HG03280 (cell line): ENCODE measurements around the gene GADL1.

Experiments used
- ATAC-seq: cut with Tn5 transposase; IDR thresholded peaks from one replicate; pipeline ENCODE4 v1.9.1; 2021; ENCODE audit warnings: mild to moderate bottlenecking, moderate library complexity; ENCODE audit not compliant: unreplicated experiment

Gene GADL1

DNA sequence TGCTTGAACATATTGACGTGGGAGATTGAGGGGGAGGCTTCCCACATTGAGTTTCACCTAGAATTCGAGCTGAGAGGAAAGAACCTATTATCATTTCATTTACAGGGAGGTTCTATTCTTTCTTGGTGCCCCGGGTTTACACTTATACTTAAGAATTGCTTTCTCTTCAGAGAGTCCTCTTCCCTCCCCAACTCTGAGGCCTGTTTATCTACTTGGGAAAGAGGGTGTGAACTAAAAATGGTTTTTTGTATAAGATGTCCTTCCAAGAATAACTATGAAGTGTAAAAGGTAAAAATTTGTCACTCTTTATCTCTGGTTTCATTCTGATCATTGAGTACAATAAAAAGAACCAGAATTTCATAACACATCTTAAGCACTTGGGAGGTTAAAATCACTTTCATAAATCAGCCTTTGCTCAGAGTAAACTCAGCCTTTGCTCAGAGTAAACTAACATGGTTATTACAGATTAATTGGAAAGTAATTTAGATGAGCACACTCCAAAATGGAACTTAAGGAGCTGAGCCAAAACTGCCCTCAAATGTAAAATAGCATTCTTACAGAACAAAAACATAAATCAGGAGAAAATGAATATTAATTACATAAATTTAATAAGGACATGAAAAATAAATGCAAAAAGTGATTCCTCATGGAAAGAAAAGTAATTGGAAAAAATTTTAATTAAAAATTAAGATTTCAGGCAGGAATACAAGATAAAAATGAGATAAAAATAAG is 75.2 kb downstream of the GADL1 start:
- no peak for ATAC-seq

DNA sequence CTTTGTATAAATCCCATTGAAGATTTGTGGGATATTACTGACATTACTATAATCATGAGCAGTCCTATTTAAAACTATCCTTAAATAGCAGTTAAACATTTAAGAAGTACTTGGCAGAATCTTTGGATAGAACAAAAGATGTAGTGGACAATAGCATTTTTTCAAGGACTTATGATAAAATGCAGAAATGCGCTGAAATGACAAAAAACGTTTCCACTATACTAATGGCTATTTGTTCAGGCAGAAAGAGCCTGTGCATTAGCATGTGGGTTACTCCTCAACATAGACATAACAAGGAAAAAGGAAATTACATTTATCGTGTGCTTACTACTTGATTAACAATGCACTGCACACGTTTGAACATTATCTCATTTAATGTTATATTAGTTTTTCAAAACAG is 80.7 kb downstream of the GADL1 start:
- no peak for ATAC-seq

DNA sequence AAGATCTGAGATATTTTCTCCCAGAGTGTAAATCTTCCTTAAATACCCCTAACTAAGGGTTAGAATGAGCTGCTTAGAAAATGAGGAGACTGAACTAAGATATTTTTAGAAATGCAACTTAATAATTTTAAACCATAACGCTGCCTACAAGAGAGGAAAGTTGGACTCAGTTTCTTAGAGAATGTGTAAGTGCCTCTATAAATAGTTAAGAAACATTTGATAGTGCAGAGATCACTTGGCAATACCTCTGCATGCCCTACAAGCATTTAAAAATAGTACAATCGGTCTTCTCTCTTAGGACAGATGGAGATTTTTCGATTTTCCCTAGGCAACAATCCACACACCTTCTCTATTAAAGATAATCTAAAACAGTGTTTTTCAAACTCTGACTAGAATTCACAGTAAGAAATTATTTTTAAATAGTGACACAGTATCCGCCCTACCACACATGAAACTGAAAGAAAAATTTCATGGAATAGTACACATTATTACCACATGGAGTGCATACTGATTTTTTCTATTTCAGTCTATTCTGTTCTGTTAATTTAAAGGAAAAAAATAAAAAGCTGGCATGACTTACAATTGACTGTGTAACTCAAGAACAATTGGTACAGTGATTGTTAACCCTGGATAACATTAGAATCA is 83.2 kb downstream of the GADL1 start:
- no peak for ATAC-seq

DNA sequence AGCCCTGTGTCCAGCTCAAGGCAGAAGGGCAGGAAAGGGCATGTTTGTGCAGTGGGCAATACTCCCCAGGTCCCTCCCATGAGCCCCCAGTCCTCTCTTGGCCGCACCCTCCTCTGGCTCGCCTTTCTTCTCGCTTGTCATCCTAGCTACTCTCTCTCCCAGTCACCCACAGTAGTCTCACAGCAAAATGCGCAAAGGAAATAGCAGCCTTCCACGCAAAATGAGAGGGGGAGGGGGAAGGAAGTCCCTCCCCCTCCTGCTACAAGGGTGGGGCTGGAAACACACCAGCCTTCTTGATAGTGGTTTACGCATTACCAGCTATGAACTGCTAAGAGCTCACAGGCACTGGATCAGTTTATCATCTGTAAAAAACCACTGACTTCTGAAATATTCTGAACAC is 83.8 kb downstream of the GADL1 start:
- ATAC-seq = no peak

DNA sequence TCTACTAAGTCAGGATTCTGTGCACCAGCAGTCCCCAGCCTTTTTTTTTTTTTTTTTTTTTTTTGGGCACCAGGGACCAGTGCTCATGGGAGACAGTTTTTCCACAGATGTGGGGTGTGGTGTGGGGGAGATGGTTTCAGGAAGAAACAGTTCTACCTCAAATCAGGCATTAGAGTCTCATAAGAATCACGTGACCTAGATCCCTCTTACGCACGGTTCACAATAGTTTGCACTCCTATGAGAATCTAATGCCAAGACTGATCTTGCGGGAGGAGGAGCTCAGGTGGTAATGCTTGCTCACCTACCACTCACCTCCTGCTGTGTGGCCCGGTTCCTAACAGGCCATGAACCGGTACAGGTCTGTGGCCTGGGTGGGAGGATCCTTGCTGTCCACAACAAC is 88.8 kb downstream of the GADL1 start:
- no peak for ATAC-seq

DNA sequence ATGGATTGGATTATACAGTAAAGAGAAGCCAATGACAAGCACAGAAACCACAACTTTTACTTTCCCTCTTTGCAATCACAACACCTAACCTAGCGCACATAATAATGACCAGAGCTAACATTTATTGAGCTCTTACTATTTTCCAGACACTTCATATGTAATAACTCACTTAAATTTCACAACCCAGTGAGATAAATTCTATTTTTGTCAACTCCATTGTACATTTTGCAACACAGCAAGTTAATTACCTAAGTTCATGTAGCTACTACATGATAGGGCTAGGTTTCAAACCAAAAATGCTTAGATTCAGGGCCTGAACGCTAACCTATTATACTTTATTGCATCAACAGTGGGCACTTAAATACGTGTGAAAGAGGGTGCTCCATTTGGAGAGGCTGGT is 89.5 kb downstream of the GADL1 start:
- no peak for ATAC-seq

DNA sequence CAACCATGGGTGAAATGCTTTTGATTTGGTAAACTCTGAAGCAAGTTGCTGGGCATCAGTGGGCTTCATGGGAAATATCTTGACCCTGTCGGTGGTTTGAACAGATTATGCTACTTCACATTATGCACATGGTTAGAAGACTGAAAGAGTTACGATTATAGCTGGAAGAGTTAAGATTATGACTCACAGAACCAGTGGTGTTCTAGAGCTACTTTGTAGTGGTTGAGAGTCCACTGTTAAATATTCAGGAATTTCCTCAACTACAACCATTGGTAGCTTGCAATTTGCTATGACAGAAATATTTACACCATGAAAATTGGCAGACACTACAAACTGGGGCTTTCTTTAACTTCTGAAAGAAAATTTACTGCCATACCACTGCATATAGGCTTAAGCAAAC is 99.3 kb downstream of the GADL1 start:
- ATAC-seq = no peak

DNA sequence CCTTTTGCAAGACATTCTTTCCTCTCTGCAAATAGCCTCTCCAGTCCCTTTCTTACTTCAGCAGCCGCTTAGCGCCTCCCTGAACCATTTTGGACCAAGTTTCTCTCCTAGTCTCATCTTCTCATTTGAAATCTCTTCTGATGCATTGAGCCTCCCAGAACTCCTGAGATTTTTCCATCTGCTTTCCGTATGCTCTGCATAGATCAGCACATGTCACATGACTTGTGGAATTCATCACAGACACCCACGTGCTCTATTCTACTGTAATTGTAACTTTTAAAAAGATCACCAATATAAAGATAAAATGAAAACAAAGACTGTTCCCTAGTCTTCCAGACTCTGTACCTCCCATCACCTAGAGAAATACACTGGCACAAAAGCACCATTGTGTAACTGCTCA is 100.7 kb downstream of the GADL1 start:
- ATAC-seq = no peak

DNA sequence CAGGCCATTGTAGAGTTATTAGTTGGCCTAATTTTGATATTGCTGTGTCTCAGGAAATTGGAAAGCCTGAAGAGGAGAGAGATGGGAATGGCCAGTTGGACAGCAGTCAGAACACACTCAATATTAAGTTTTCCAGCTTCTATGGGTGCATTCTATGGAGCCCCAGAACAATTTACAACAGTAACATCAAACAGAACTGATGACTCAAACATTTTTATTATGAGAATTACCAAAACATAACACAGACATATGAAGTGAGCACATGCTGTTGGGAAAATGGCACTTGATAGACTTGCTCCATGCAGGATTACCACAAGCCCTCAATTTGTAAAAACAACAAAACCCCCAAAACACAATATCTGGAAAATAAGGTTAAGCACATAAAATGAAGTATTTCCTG is 104.3 kb downstream of the GADL1 start:
- no peak for ATAC-seq

DNA sequence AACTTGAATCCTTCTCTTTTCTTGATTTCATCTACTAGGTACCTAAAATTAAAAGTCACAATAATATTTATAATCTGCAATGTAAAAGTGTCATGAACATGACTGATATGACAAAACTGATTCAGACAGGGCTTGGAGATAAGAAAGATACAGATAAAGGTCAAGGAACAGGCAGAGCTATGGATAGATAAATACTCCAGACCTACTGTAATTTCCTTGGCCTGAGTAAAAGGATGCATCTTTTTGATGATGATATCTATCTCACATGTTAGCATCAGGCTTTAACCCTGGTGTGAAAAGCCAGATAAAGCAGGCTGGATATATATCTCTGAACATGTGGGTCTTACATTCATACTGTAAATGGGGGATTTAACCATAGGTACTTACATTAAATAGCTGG is 108.1 kb downstream of the GADL1 start:
- ATAC-seq = no peak

DNA sequence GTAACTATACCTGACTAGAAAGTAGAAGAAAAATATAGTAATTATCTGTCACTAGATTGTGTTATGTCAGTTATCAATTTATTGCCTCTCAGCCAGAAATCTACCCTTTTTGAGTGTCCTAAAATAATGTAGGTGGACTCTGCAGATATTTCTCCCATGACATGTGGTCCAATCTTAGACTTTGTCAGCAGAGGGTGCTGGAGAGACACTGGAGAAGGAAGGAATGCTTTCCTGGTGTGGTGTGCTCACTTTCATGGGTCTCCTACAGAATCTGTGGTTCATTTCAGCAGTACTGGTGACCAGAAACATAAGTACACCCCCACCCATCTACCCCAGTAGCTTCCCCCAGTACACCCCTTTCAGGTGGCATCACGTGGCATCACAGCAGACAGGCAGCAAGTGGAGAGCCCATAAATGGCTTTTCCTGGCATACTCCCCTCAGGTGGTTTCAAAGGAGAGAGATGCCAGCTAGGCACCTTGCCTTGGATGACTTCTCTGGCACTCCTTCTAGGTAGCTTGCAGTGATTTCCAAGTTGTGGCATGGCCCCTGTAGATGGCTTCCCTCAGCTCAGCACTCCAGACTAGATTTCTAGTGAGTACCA is 114.7 kb downstream of the GADL1 start:
- ATAC-seq = no peak

DNA sequence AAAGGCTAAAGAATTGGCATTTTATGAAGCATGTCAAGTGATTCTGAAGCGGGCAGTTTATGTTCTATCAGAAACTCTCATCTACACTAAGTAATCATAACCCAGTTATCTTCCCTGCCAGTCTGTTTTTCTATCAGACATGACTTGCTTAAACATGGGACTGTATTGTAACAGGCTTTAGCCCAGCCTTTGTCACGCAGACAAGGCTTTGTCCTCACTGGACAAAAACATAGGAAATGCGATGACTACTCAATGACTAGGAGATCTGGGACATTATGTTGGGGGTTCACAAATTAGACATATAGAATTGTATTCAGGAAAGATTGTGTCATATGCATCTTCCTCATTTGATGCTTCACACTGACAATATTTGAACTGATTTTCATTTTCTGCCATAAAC is 115.5 kb downstream of the GADL1 start:
- no peak for ATAC-seq

DNA sequence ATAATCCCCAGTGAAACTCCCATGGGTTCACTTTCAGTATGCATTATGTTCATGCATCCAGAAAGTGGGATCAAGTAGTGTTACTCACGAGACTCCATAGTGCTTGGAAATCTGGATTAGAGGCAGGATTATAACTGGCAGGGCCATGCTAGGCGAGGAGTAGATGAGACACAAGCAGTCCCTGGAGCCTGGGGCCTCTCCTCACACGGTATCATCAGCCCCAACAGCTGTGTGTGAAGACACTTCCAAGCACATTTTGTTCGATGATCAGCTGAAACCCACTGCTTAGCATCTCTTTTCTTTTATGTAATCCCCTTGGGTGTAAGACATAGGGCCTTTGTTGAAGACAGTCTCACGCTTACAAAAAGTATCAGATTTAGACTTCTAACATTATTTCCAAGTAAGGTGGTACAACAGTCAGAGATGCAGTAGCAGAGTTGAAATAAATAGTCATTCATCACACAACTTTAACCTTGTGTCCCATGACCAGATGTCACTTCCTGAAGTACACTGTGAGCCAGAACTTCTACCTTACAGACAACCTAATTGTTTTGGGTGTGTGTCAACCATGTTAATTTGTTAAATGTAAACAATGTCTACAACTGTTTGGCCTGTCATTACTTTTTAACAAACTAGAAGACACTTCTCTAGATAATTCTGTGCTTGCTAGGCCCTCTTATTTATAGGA is 116.9 kb downstream of the GADL1 start:
- no peak for ATAC-seq

DNA sequence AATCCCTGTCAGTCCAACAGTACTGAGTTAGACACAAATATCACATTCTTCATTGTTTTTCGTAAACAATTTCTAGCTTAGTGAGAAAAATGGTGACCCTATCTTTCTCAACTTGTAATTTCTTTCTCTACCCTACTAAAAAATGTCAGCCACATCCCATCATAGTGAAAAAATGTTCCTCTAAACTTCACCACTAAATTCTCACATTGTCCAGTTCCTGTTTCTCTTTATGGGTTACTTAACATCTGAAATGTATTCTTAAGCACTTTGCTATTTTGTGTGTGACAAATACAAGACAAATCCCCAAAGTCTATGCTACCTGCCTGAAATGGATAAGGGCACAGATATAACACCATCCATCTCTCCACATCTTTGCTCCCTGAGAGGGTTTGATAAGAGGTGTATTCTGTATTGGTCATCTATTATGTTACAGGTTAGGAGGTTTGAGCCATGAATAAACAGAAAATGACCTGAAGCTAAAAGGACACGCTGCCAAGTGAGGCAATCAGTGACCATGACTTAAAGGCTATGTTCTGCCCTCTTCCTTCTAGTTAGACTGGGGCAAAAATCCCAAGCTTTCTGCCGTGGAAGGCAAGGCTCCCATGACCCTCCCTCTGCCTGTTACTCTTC is 118.2 kb downstream of the GADL1 start:
- no peak for ATAC-seq

DNA sequence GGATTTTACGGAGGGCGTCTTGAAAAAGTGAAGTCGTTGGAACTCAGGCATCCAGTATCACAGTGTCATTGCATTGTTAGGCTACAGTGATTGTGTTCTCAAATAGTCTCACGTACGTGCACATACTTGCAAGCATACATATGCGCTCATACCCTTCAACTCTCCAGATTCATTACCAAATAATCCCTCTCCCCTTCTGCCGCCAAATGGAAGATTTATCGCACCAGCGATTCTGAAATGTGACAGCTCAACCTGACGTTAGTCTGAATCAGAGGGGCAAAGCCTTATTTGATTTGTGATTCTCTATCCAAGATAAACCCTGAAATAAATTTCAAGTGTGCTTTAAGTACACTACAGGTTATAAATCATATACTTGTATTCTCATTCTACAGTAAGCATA is 119.4 kb downstream of the GADL1 start:
- no peak for ATAC-seq

DNA sequence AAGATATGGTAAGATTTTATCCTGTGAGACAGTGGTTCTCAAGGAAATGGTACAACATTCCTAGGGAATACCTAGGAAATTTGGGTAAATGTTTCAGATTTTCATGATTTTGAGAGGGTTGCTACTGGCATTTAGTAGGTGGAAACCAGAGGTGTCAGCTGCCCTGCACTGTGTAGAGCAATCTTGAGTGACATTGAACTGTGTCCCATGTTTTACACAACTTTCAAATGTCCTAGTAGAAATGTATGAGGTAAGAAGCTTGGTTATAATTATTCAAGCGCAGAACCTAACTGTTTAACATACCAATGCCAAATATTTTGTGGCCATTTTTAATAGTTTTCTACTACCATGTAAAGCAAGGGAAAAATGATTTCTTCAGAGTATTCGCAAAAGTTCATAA is 120.4 kb downstream of the GADL1 start:
- no peak for ATAC-seq

DNA sequence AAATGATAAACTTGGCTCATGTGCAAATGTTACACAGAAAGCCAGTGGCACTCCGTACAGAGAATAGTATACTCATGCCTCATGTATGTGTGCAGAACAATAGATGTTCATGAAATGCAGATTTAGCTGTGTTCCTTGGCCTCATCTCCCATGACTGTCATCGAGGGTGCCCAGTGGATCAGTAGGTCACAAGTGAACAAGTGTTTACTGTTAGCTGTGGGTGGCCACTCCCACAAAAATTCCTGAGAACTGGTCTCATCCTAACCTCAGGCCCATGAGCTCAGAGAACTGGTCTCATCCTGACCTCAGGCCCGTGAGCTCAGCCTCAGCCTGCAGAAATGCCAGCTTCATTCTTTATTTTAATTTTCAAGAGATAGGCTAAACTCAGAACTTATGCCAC is 124.1 kb downstream of the GADL1 start:
- no peak for ATAC-seq

DNA sequence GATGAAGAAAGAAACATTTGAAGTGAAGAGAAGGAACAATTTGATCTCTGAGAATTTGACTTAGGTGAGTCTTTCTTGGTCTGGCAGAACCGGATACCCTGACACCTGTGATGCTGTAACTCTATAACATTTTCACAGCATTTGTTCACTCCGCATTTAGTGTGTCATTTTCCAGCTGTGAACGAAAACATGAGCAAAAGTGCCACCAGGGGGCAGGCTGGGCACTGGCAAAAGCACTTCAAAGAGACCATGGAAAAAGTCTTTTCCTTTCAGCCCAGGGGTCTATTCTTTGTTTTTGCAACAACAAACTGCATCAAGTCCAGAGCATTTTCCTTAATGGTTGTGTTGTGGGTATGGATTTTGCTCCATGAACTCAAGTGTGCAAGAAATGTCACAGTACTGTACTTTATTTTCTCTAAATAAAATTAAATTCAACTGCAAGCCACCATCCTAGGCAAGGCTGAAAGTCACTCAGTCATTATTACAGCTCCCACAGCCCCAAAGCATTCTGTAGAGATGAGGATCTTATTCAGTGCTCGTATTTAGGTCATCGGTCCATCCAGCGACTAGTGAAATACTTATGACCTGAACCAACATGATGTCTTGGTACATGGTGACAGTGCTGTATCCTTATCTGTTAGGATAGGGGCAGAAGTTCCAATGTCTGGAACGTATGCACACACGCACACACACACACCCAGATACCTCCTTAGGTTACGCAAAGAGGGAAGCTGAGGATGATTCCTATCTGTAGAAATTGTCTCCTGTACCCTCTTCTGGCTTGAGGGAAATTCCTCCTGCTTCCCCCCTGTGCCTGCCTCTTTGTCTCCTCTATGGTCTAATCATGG is 125.5 kb downstream of the GADL1 start:
- peak; percentile 57 for ATAC-seq

DNA sequence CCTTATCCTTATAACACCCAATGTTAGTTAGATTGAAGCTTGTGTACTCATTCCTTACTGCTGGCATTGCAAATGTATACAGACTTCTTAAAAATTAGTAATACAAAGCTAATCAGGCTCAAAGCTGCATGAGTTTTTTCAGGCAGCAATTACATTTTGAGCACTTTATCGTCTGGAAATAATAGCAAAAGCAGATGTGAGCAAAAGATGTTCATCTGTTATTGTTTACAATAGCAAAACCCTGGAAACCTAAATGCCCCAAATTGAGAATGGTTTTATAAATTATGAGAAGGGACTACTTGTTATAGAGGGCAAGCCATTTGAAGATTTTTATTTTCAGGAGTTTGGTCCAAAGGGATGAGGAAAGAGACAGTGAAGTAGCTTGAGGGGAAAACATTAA is 126.4 kb downstream of the GADL1 start:
- ATAC-seq = no peak

DNA sequence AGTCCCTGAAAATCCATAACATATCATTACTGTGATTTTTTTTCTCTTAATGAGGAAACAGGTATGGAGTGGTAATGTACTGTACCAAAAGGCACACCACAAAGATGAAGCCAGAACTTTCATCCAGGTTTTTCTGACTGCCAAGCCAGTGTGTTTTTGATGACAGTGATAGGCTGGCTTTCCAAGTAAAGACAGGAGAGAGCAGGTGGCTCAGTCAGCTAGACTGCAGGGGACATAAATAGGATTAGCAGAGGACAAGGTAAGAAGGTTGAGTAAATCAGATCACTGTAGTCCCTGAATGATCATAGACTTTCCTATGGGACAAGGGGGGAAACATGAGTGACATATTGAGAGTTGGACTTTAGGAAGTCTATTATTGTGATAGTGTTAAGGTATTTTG is 127.9 kb downstream of the GADL1 start:
- no peak for ATAC-seq

DNA sequence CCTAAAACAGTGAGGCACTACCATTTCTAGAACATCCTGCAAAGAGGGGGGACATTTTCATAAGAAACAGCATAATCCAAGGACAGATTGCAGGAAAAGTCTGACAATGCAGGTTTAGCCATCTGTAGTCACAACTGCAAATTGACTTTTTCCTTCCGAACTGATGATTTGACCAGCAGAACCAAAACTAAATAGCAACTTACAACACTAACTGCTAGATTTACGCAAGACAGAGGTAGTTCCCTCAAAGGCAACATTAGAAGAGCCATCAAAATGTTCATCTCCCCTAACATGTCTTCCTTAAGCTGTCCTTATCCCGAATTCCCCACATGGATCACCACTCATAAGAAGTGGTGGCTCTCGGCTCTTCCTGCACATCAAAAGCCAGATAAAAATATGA is 129.6 kb downstream of the GADL1 start:
- ATAC-seq = no peak
